H9 (cell line): ENCODE results near the gene APBB3. TPM values are rescaled to one million over a fixed set of nuclear protein-coding genes. Genes with fewer than 3 reads are reported as not detected.

Experiments used
- DNase-seq: peaks from one replicate; pipeline ENCODE4 v3.0.0-alpha.2; 2017
- H2AFZ ChIP-seq: one replicate; pipeline ENCODE4 v1.6.1; 2013; ENCODE audit warnings: mild to moderate bottlenecking, low read length, control low read depth, moderate library complexity
- H2AK5ac ChIP-seq: 2 replicates; pipeline ENCODE4 v1.6.1; 2013; ENCODE audit warnings: low read length, control low read depth, mixed read lengths; ENCODE audit not compliant: insufficient read length
- H2BK120ac ChIP-seq: one replicate; pipeline ENCODE4 v1.6.1; 2013; ENCODE audit warnings: low read depth, mild to moderate bottlenecking, low read length, control low read depth, inconsistent platforms; ENCODE audit not compliant: poor library complexity, severe bottlenecking
- H2BK12ac ChIP-seq: 2 replicates; pipeline ENCODE4 v1.6.1; 2013; ENCODE audit warnings: low read length, control low read depth, mixed read lengths, low read depth; ENCODE audit not compliant: insufficient read length
- H2BK15ac ChIP-seq: 2 replicates; pipeline ENCODE4 v1.6.1; 2013; ENCODE audit warnings: low read depth, low read length, control low read depth
- H2BK20ac ChIP-seq: one replicate; pipeline ENCODE4 v1.6.1; 2013; ENCODE audit warnings: low read depth, mild to moderate bottlenecking, low read length, control low read depth, inconsistent platforms; ENCODE audit not compliant: poor library complexity, severe bottlenecking
- H2BK5ac ChIP-seq: 2 replicates; pipeline ENCODE4 v1.6.1; 2013; ENCODE audit warnings: low read length, control low read depth, mixed read lengths; ENCODE audit not compliant: insufficient read length
- H3K14ac ChIP-seq: 2 replicates; pipeline ENCODE4 v1.6.1; 2013; ENCODE audit warnings: low read length, control low read depth; ENCODE audit not compliant: insufficient read depth
- H3K18ac ChIP-seq: 2 replicates; pipeline ENCODE4 v1.6.1; 2013; ENCODE audit warnings: low read depth, mild to moderate bottlenecking, mixed read lengths, low read length, control low read depth; ENCODE audit not compliant: insufficient read length
- H3K23ac ChIP-seq: 2 replicates; pipeline ENCODE4 v1.6.1; 2013; ENCODE audit warnings: low read length, control low read depth, mixed read lengths, low read depth; ENCODE audit not compliant: insufficient read length
- H3K23me2 ChIP-seq: 2 replicates; pipeline ENCODE4 v1.6.1; 2013; ENCODE audit warnings: low read depth, mild to moderate bottlenecking, mixed read lengths, low read length, control low read depth; ENCODE audit not compliant: insufficient read length, poor library complexity, severe bottlenecking
- H3K27ac ChIP-seq: 2 replicates; pipeline ENCODE4 v1.5.1; 2013; ENCODE audit warnings: low read length, control low read depth, mixed read lengths, low read depth; ENCODE audit not compliant: insufficient read length
- H3K27me3 ChIP-seq: 2 replicates; pipeline ENCODE4 v1.6.1; 2013; ENCODE audit warnings: low read length, control low read depth, inconsistent platforms; ENCODE audit not compliant: insufficient read depth
- H3K4ac ChIP-seq: 2 replicates; pipeline ENCODE4 v1.6.1; 2013; ENCODE audit warnings: low read depth, mild to moderate bottlenecking, control low read depth, inconsistent platforms, low read length, moderate library complexity
- H3K4me1 ChIP-seq: 2 replicates; pipeline ENCODE4 v1.6.1; 2013; ENCODE audit warnings: low read length, control low read depth, inconsistent platforms; ENCODE audit not compliant: insufficient read depth
- H3K4me2 ChIP-seq: 2 replicates; pipeline ENCODE4 v1.6.1; 2013; ENCODE audit warnings: low read length, control low read depth, mixed read lengths; ENCODE audit not compliant: insufficient read length, insufficient read depth
- H3K56ac ChIP-seq: 2 replicates; pipeline ENCODE4 v1.6.1; 2013; ENCODE audit warnings: low read depth, mild to moderate bottlenecking, mixed read lengths, low read length, control low read depth; ENCODE audit not compliant: insufficient read length
- H3K79me1 ChIP-seq: 2 replicates; pipeline ENCODE4 v1.6.1; 2013; ENCODE audit warnings: low read depth, mild to moderate bottlenecking, moderate library complexity, low read length, control low read depth, inconsistent platforms; ENCODE audit not compliant: insufficient read depth, poor library complexity, severe bottlenecking
- H3K79me2 ChIP-seq: 2 replicates; pipeline ENCODE4 v1.6.1; 2013; ENCODE audit warnings: low read length, control low read depth, inconsistent platforms; ENCODE audit not compliant: insufficient read depth
- H3K9ac ChIP-seq: 2 replicates; pipeline ENCODE4 v1.6.1; 2013; ENCODE audit warnings: low read length, control low read depth, mixed read lengths; ENCODE audit not compliant: insufficient read length; ENCODE audit errors: extremely low read depth
- H3K9me3 ChIP-seq: one replicate; pipeline ENCODE4 v1.6.1; 2013; ENCODE audit warnings: low read depth, low read length, inconsistent platforms; ENCODE audit not compliant: control insufficient read depth
- H3T11ph ChIP-seq: one replicate; pipeline ENCODE4 v1.6.1; 2013; ENCODE audit warnings: mild to moderate bottlenecking, low read length, control low read depth, inconsistent platforms
- H4K20me1 ChIP-seq: one replicate; pipeline ENCODE4 v1.6.1; 2013; ENCODE audit not compliant: control insufficient read depth, insufficient read length, insufficient read depth
- H4K5ac ChIP-seq: 2 replicates; pipeline ENCODE4 v1.6.1; 2013; ENCODE audit warnings: low read depth, mild to moderate bottlenecking, mixed read lengths, low read length, control low read depth; ENCODE audit not compliant: insufficient read length
- H4K8ac ChIP-seq: replicated peaks from 2 replicates; pipeline ENCODE4 v1.6.1; 2013; ENCODE audit warnings: low read length, control low read depth, mixed read lengths, low read depth; ENCODE audit not compliant: insufficient read length
- H4K91ac ChIP-seq: 2 replicates; pipeline ENCODE4 v1.6.1; 2013; ENCODE audit warnings: low read depth, mild to moderate bottlenecking, moderate library complexity, mixed read lengths, low read length, control low read depth; ENCODE audit not compliant: insufficient read length
- H3K27ac Mint-ChIP-seq, 3 experiments: 2 replicates in 2 of 3; 3 replicates in 1 of 3; pipeline ENCODE4 v1.8.0; 2020 to 2021; ENCODE audit warnings: mixed read lengths in 3 of 3, mild to moderate bottlenecking in 1 of 3, moderate library complexity in 1 of 3
- H3K27me3 Mint-ChIP-seq: 2 replicates; pipeline ENCODE4 v1.8.0; 2021; ENCODE audit warnings: low read depth, mild to moderate bottlenecking, moderate library complexity, mixed read lengths
- H3K36me3 Mint-ChIP-seq, 3 experiments: 2 replicates in 2 of 3; 3 replicates in 1 of 3; pipeline ENCODE4 v1.8.0; 2020 to 2021; ENCODE audit warnings: low read depth in 3 of 3, mixed read lengths in 3 of 3; ENCODE audit not compliant: insufficient read depth in 1 of 3
- H3K4me1 Mint-ChIP-seq, 2 experiments: 2 replicates each; pipeline ENCODE4 v1.8.0; 2020; ENCODE audit warnings: mixed read lengths in 2 of 2
- H3K4me3 Mint-ChIP-seq, 2 experiments: 2 replicates in 1 of 2; 3 replicates in 1 of 2; pipeline ENCODE4 v1.8.0; 2020 to 2021; ENCODE audit warnings: mild to moderate bottlenecking in 2 of 2, mixed read lengths in 2 of 2, moderate library complexity in 1 of 2
- H3K9me3 Mint-ChIP-seq, 2 experiments: 2 replicates in 1 of 2; 3 replicates in 1 of 2; pipeline ENCODE4 v1.8.0; 2020; ENCODE audit warnings: mild to moderate bottlenecking in 2 of 2, mixed read lengths in 2 of 2, moderate library complexity in 1 of 2
- CTCF ChIP-seq: fragments of 200-600 bp; sonication (generic); conservative IDR thresholded peaks from 3 replicates; pipeline ENCODE4 v1.8.0; 2021; ENCODE audit warnings: antibody characterized with exemption, mild to moderate bottlenecking
- WGBS: extraction: QIAGEN DNeasy Blood & Tissue Kit; methylation state at CpG from one replicate; pipeline ENCODE4 v1.1.7; 2013; ENCODE audit warnings: missing lambda C conversion rate, low lambda C conversion rate, mixed read lengths; ENCODE audit not compliant: insufficient read length; ENCODE audit errors: extremely low coverage; 5-methylcytosine and 5-hydroxymethylcytosine counted together
- total RNA-seq: library from RNA; stranded (reverse); gene quantifications from 2 replicates; pipeline ENCODE4 v1.2.1, GENCODE V29; 2021

The APBB3 gene
- total RNA-seq, 1 experiment from 2014 or later = 23.8 TPM

- DNase-seq = no peak
- Mint-ChIP-seq H3K36me3 (peaks cover 5 to 25% (median 23%) of the 10 kb centered on the region in 3 experiments; a peak in 6 of 7 replicates), H3K9me3 (no peaks in the 10 kb centered on the region), H3K4me1 (peaks cover 27 to 28% of the 10 kb centered on the region in 2 experiments), H3K4me3 (no peak overlapping the region), H3K27me3 (no peaks in the 10 kb centered on the region; the same call in 1 of the 2 replicates), H3K27ac (peak overlapping the region in 2 of 3 experiments; percentile 36 to 88; a peak in 4 of 7 replicates)
- no peak for TF ChIP-seq CTCF
- Histone ChIP-seq H3K79me1 (peaks cover 3% of the 10 kb centered on the region), H3K56ac (no peak overlapping the region), H3K9ac (no peak overlapping the region), H3K23me2 (no peaks in the 10 kb centered on the region), H3K14ac (no peak overlapping the region), H3K27ac (no peak overlapping the region), H4K5ac (no peak overlapping the region), H3K4me1 (peaks cover 4% of the 10 kb centered on the region; the same call in 1 of the 2 replicates), H2BK15ac (no peak overlapping the region), H3K79me2 (peaks cover 6% of the 10 kb centered on the region), H4K91ac (peak overlapping the region; percentile 22), H4K8ac (no peak overlapping the region), H2BK120ac (no peak overlapping the region), H2BK12ac (no peak overlapping the region), H3K18ac (no peak overlapping the region), H3K4ac (no peak overlapping the region; the same call in 1 of the 2 replicates), H3K4me2 (no peak overlapping the region), H2BK5ac (no peak overlapping the region), H3K23ac (no peak overlapping the region), H2AFZ (no peak overlapping the region), H2AK5ac (no peak overlapping the region), H4K20me1 (no peaks in the 10 kb centered on the region), H3K9me3 (no peaks in the 10 kb centered on the region), H2BK20ac (no peak overlapping the region), H3T11ph (no peak overlapping the region), H3K27me3 (no peaks in the 10 kb centered on the region)
- no CpG with 5 or more reads among the region's 9 CpGs for WGBS
These were observed 5.9 kb downstream of the APBB3 start for GRCh38 chr5:140558542-140558941.
